Endothelial cell of umbilical vein (primary cell): ENCODE measurements around the gene CABP2. TPM values are rescaled to one million over a fixed set of nuclear protein-coding genes. Genes with fewer than 3 reads are reported as not detected.

Experiments
- BruUV-seq: library from RNA; stranded (reverse); fragments of 400-500 nt; replicated peaks from 2 replicates; lab custom pipeline; 2021; lab: Mats Ljungman, UMichigan
- CTCF ChIA-PET: fragments of 300-600, 350-600 bp; sonication (Branson Sonifier 250); formaldehyde crosslinking; loops from one replicate; lab custom pipeline; 2021; ENCODE audit warnings: antibody characterized with exemption, inconsistent platforms; lab: Charles Lee
- POLR2A ChIA-PET: fragments of 300-600, 350-600 bp; sonication (Branson Sonifier 250); formaldehyde crosslinking; loops from one replicate; lab custom pipeline; 2021; ENCODE audit warnings: antibody characterized with exemption, inconsistent platforms; lab: Charles Lee
- DNase-seq: peaks from one replicate; pipeline ENCODE4 v3.0.0-alpha.2; 2011; ENCODE audit warnings: low read depth, low spot score
- FAIRE-seq: peaks from 2 replicates; lab custom pipeline; 2011; peaks lifted over from hg19 to GRCh38; lab: Jason Lieb, UNC
- H2AFZ ChIP-seq: 2 replicates; pipeline ENCODE4 v1.6.0; 2012; ENCODE audit warnings: low read depth, low read length, control low read depth, inconsistent platforms
- H3K27ac ChIP-seq: 2 replicates; pipeline ENCODE4 v1.5.1; 2011; ENCODE audit warnings: low read depth, mild to moderate bottlenecking, control low read depth, low read length, moderate library complexity; ENCODE audit not compliant: insufficient read depth
- H3K27me3 ChIP-seq, 2 experiments: 2 replicates each; pipeline versions ENCODE4 v1.6.0 to v1.6.1; 2011; ENCODE audit warnings: low read length in 2 of 2, mixed read lengths in 1 of 2; ENCODE audit not compliant: control insufficient read depth in 2 of 2, insufficient read depth in 2 of 2
- H3K36me3 ChIP-seq, 2 experiments: 2 replicates in 1 of 2; 3 replicates in 1 of 2; pipeline ENCODE4 v1.5.1; 2011; ENCODE audit warnings: low read length in 2 of 2, mild to moderate bottlenecking in 1 of 2, moderate library complexity in 1 of 2; ENCODE audit not compliant: control insufficient read depth in 2 of 2, insufficient read depth in 2 of 2; ENCODE audit errors: extremely low read depth in 1 of 2
- H3K4me1 ChIP-seq: 3 replicates; pipeline ENCODE4 v1.5.1; 2011; ENCODE audit warnings: mild to moderate bottlenecking, low read length; ENCODE audit not compliant: control insufficient read depth, insufficient read depth; ENCODE audit errors: extremely low read depth
- H3K4me2 ChIP-seq: 2 replicates; pipeline ENCODE4 v1.6.1; 2011; ENCODE audit warnings: low read length, control low read depth, mixed read lengths; ENCODE audit not compliant: insufficient read depth
- H3K4me3 ChIP-seq, 3 experiments: fragments of 200-600 bp in 1 of 3; sonication (generic), shearing (Covaris generic) in 1 of 3; replicated peaks in 1 of 3; 2 replicates each; pipeline ENCODE4 v1.5.1; 2011 to 2016; ENCODE audit warnings: control low read depth in 3 of 3, low read length in 3 of 3, mild to moderate bottlenecking in 2 of 3, inconsistent platforms in 1 of 3, low read depth in 1 of 3, moderate library complexity in 1 of 3; ENCODE audit not compliant: insufficient read depth in 1 of 3
- H3K79me2 ChIP-seq: 2 replicates; pipeline ENCODE4 v1.6.0; 2012; ENCODE audit warnings: low read length, inconsistent platforms; ENCODE audit not compliant: control insufficient read depth, insufficient read depth
- H3K9ac ChIP-seq: replicated peaks from 2 replicates; pipeline ENCODE3; 2011; ENCODE audit warnings: low read length, control low read depth; ENCODE audit not compliant: insufficient read depth; ENCODE audit errors: extremely low read depth
- H3K9me1 ChIP-seq: replicated peaks from 3 replicates; pipeline ENCODE4 v1.6.0; 2011; ENCODE audit warnings: mild to moderate bottlenecking, low read length; ENCODE audit not compliant: control insufficient read depth, insufficient read depth; ENCODE audit errors: extremely low read depth
- H3K9me3 ChIP-seq: replicated peaks from 2 replicates; pipeline ENCODE4 v1.5.1; 2012; ENCODE audit warnings: low read length, inconsistent platforms; ENCODE audit not compliant: control insufficient read depth, insufficient read depth
- H4K20me1 ChIP-seq: replicated peaks from 2 replicates; pipeline ENCODE3; 2011; ENCODE audit warnings: mild to moderate bottlenecking, low read length; ENCODE audit not compliant: control insufficient read depth, insufficient read depth; ENCODE audit errors: extremely low read depth
- CTCF ChIP-seq, 2 donors: IDR thresholded peaks; 1 replicate in 1 of 2; 2 replicates in 1 of 2; pipeline ENCODE4 v1.5.1; 2011; ENCODE audit warnings: low read length in 2 of 2, mild to moderate bottlenecking in 2 of 2, moderate library complexity in 2 of 2, control low read depth in 1 of 2, inconsistent platforms in 1 of 2, low read depth in 1 of 2; ENCODE audit not compliant: insufficient read depth in 1 of 2; ENCODE audit errors: extremely low read depth in 1 of 2
- EZH2 ChIP-seq: IDR thresholded peaks from 2 replicates; pipeline ENCODE4 v1.6.1; 2012; ENCODE audit warnings: borderline replicate concordance, low read depth, mild to moderate bottlenecking, moderate library complexity, low read length, inconsistent platforms; ENCODE audit not compliant: severe bottlenecking
- GATA2 ChIP-seq: IDR thresholded peaks from 2 replicates; pipeline ENCODE4 v1.7.0; 2011; ENCODE audit warnings: low read depth, mild to moderate bottlenecking, moderate library complexity, mixed read lengths, low read length; ENCODE audit not compliant: insufficient read length, insufficient read depth
- JUN ChIP-seq: IDR thresholded peaks from 2 replicates; pipeline ENCODE4 v1.6.1; 2011; ENCODE audit warnings: borderline replicate concordance, low read depth; ENCODE audit not compliant: insufficient read length, insufficient read depth
- MAX ChIP-seq: IDR thresholded peaks from 2 replicates; pipeline ENCODE4 v1.6.1; 2011; ENCODE audit not compliant: insufficient read depth, insufficient read length
- dilution Hi-C: fragments of 300-500 bp; cut with MboI; formaldehyde crosslinking; loops from one replicate; pipeline ENCODE4 v1.15.0; 2019; ENCODE audit warnings: low sequenced_read_pairs; ENCODE audit not compliant: extremely low pct_ligation_motif_present
- intact Hi-C: fragments of 100-400 bp; cut with micrococcal nuclease; formaldehyde crosslinking; loops from one replicate; pipeline ENCODE4 v1.10.0; 2022
- polyA plus RNA-seq, 4 experiments: library from polyadenylated mRNA; depleted of rRNA in 3 of 4; stranded (reverse) in 3 of 4; unstranded in 1 of 4; fragments of >200 nt; gene quantifications; 2 replicates each; pipeline versions ENCODE4 v1.2.1 to v1.2.3, GENCODE V29; 2011 to 2012; ENCODE audit warnings: missing spikeins in 1 of 4
- total RNA-seq: library from RNA; stranded (reverse); gene quantifications from 2 replicates; pipeline ENCODE4 v1.2.3, GENCODE V29; 2021

Gene CABP2
- total and polyA plus RNA-seq, 2 donors (not counting 3 experiments of a cell fraction or from before 2014, with no cell fraction given) = not detected

GRCh38 chr11:67520856-67521824 lies 2.1 kb downstream of the CABP2 start:
- Histone ChIP-seq H3K36me3 (no peaks in the 10 kb centered on the region), H3K79me2 (no peaks in the 10 kb centered on the region), H3K27me3 (peaks cover 0 to 3% of the 10 kb centered on the region in 2 experiments), H4K20me1 (no peaks in the 10 kb centered on the region), H3K4me1 (no peaks in the 10 kb centered on the region), H3K9me3 (no peaks in the 10 kb centered on the region), H3K4me3 (no peak overlapping the region), H2AFZ (no peak overlapping the region), H3K27ac (no peak overlapping the region), H3K4me2 (no peak overlapping the region), H3K9ac (no peak overlapping the region), H3K9me1 (no peaks in the 10 kb centered on the region)
- intact Hi-C loops = no loop called here
- DNase-seq (no peak), FAIRE-seq (no peak)
- dilution Hi-C loops = no loop called here
- no peak for TF ChIP-seq CTCF (IDR thresholded peaks at IDR 0.05; ENCODE audit: extremely low read depth in 1 of 2, insufficient read depth in 1 of 2, low read depth in 1 of 2, low read length in 2 of 2)
- TF ChIP-seq EZH2 = no peak
- TF ChIP-seq GATA2 = no peak
- TF ChIP-seq MAX = no peak
- TF ChIP-seq JUN = no peak
- POLR2A ChIA-PET = no interaction called here
- BruUV-seq = no TSS peak
- CTCF ChIA-PET = interaction anchor here (0.7 kb wide), 1 partner anchor 51 kb away, joined by 3 read pairs; no protein-coding TSS in a partner anchor
